ENCODE data around the gene RAD1.

- TF ChIP-seq POLR2AphosphoS5 (IDR thresholded peaks at IDR 0.05; ENCODE audit: low read depth, low read length), result no peak
- TF ChIP-seq POLR2A (IDR thresholded peaks at IDR 0.05; ENCODE audit: low read depth, low read length), result no peak
- TF ChIP-seq TAF1 (IDR thresholded peaks at IDR 0.05; ENCODE audit: low read depth, low read length), result no peak
- no peak for TF ChIP-seq SPI1 (IDR thresholded peaks at IDR 0.05; ENCODE audit: low read depth, low read length)
- TF ChIP-seq POU2F2 (IDR thresholded peaks at IDR 0.05; ENCODE audit: low read depth, low read length), result no peak
- no peak for TF ChIP-seq PAX5 (IDR thresholded peaks at IDR 0.05; ENCODE audit: insufficient read depth, low read length, severe bottlenecking)
Observed at GRCh38 chr5:34895641-34896419, 19.5 kb downstream of the RAD1 start.

Data from GM12891 (cell line).